Measurements from ENCODE around the gene C5orf15.

DNA sequence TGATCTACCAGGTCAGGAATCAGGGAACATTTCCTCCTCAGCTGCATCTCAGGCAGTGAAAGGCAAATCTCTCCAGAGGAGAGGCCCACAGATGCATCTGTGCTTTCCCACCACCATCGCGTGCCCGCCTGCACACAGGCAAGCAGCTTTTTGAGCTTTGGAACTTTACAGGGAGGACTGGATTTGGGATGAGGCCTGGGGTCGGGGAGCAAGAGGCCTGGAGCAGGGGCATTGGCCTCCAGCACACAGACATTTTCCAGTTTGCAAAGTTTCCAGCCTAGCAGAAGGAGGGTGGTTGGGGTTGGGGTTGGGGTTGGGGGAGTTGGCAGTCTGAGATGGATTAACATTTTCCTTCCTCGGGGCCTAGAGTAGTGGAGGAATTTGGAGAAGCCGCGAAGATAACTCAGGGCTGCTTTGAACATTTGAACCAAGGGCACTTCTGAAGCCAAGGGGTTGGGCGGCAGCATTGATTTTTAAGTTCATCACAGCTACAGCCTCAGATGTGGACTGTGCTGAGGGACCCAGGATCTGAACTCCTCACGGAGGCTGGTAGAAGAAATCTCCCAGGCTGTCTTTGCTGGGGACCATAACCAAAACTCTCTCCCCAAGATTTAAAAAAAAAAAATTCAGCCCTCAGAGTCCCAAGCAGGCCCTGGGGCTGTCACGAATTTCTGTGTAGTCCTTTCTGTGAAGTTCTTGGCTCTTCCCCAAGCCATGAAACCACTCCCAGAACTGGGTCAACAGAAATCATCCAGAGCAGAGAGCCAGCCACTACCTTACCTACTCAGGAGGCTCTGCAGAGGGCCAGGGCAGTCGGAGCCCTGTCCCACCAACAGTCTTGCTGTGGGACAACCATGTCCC is 25.6 kb downstream of the C5orf15 start:
- TF ChIP-seq, protein P1, sequence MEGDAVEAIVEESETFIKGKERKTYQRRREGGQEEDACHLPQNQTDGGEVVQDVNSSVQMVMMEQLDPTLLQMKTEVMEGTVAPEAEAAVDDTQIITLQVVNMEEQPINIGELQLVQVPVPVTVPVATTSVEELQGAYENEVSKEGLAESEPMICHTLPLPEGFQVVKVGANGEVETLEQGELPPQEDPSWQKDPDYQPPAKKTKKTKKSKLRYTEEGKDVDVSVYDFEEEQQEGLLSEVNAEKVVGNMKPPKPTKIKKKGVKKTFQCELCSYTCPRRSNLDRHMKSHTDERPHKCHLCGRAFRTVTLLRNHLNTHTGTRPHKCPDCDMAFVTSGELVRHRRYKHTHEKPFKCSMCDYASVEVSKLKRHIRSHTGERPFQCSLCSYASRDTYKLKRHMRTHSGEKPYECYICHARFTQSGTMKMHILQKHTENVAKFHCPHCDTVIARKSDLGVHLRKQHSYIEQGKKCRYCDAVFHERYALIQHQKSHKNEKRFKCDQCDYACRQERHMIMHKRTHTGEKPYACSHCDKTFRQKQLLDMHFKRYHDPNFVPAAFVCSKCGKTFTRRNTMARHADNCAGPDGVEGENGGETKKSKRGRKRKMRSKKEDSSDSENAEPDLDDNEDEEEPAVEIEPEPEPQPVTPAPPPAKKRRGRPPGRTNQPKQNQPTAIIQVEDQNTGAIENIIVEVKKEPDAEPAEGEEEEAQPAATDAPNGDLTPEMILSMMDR (IDR thresholded peaks at IDR 0.05 in 2 of 3, conservative IDR thresholded peaks at IDR 0.05 in 1 of 3; ENCODE audit: borderline replicate concordance in 1 of 3, insufficient read depth in 1 of 3, low read depth in 2 of 3, low read length in 2 of 3) = no peak
- TF ChIP-seq, protein P2, sequence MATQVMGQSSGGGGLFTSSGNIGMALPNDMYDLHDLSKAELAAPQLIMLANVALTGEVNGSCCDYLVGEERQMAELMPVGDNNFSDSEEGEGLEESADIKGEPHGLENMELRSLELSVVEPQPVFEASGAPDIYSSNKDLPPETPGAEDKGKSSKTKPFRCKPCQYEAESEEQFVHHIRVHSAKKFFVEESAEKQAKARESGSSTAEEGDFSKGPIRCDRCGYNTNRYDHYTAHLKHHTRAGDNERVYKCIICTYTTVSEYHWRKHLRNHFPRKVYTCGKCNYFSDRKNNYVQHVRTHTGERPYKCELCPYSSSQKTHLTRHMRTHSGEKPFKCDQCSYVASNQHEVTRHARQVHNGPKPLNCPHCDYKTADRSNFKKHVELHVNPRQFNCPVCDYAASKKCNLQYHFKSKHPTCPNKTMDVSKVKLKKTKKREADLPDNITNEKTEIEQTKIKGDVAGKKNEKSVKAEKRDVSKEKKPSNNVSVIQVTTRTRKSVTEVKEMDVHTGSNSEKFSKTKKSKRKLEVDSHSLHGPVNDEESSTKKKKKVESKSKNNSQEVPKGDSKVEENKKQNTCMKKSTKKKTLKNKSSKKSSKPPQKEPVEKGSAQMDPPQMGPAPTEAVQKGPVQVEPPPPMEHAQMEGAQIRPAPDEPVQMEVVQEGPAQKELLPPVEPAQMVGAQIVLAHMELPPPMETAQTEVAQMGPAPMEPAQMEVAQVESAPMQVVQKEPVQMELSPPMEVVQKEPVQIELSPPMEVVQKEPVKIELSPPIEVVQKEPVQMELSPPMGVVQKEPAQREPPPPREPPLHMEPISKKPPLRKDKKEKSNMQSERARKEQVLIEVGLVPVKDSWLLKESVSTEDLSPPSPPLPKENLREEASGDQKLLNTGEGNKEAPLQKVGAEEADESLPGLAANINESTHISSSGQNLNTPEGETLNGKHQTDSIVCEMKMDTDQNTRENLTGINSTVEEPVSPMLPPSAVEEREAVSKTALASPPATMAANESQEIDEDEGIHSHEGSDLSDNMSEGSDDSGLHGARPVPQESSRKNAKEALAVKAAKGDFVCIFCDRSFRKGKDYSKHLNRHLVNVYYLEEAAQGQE (IDR thresholded peaks at IDR 0.05; ENCODE audit: low read depth) = no peak
- no peak for TF ChIP-seq POLR2AphosphoS5 (IDR thresholded peaks at IDR 0.05; ENCODE audit: low read depth, low read length)
- TF ChIP-seq ELF1 (IDR thresholded peaks at IDR 0.05; ENCODE audit: borderline replicate concordance, low read depth) = no peak
- TF ChIP-seq RAD21 (IDR thresholded peaks at IDR 0.05; ENCODE audit: low read depth) = no peak
- no peak for TF ChIP-seq POLR2A (IDR thresholded peaks at IDR 0.05; ENCODE audit: borderline replicate concordance, extremely low read depth, insufficient read depth, insufficient read length)
- TF ChIP-seq FOSL1 (IDR thresholded peaks at IDR 0.05; ENCODE audit: low read depth) = no peak
- no peak for TF ChIP-seq ZNF274 (IDR thresholded peaks at IDR 0.05; ENCODE audit: low read depth, low read length)
- no peak for TF ChIP-seq SP1 (IDR thresholded peaks at IDR 0.05; ENCODE audit: low read depth)
- no peak for TF ChIP-seq ZFX (IDR thresholded peaks at IDR 0.05)
- no peak for TF ChIP-seq EZH2phosphoT487 (IDR thresholded peaks at IDR 0.05; ENCODE audit: borderline replicate concordance)

Data from HCT116 (cell line).